ENCODE data around the gene AP4M1.

AP4M1 gene, protein sequence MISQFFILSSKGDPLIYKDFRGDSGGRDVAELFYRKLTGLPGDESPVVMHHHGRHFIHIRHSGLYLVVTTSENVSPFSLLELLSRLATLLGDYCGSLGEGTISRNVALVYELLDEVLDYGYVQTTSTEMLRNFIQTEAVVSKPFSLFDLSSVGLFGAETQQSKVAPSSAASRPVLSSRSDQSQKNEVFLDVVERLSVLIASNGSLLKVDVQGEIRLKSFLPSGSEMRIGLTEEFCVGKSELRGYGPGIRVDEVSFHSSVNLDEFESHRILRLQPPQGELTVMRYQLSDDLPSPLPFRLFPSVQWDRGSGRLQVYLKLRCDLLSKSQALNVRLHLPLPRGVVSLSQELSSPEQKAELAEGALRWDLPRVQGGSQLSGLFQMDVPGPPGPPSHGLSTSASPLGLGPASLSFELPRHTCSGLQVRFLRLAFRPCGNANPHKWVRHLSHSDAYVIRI

GRCh38 chr7:100101016-100101862 lies at the start of gene AP4M1, which contains the start of gene MCM7:
Gene AP4M1, plus strand, starts transcription at chr7:100101643. Its CDS starts 72 bp downstream, at chr7:100101715.
Gene MCM7, minus strand, starts transcription at chr7:100101397. Its CDS starts 103 bp downstream, at chr7:100101294.
- peak; percentile 91 for DNase-seq

DNA sequence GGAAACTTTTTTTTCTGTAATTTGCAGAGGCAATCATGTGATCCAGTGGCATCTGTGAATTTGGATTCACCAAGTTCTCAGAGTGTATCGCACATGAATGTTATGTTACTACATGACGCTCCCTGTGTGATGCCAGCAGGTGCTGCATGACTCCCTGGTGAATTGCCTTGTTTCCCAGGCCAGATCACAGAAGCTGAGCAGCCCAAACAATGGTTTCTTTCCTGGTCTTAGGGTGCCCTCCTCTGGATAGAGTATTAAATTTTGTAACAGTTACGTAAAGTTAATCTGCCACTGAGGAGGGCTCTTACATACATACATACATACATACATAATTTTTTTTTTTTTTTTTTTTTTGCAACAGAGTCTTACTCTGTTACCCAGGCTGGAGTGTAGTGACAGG lies 48.2 kb upstream of the AP4M1 start:
- peak; percentile 64 for DNase-seq

GRCh38 chr7:100057006-100057405 lies 44.4 kb upstream of the AP4M1 start:
- no peak for DNase-seq

GRCh38 chr7:100059251-100059739 lies 42.1 kb upstream of the AP4M1 start:
- DNase-seq = no peak

DNA sequence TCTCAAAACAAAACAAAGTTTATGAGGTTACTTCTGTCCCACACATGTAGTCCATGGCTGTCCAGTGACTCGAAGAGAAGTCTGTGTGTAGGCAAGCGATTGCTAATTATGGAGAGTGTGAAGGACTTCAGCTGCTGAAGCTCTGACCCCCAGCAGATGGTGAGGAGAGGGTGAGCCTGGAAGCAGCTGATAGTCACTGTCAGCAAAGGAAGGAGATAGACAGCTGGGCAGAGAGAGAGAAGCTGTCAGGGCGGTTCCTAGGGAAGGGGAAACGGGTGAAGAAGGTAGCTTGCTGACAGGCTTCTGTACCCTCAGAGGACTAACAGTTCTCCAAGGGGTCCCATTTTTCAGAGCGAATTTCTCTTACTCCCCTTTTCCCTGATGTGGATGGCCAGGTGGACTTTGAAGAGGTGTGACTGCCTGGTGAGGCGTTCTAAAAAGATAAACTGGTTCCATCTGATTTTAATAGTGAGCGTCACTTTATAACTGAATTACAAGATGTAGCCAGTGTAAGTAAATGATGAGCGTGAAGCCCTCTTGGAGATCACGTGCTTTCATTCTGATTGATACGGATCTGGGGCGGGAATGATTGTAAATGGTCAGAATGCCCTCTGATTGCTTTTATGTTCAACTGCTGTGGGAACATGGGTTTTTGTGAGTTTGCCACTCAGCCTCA lies 39.8 kb upstream of the AP4M1 start:
- no peak for DNase-seq

- DNase-seq = no peak
Measured at GRCh38 chr7:100063376-100063775, 38.1 kb upstream of the AP4M1 start.

- DNase-seq = no peak
Measured at GRCh38 chr7:100064162-100064561, 37.3 kb upstream of the AP4M1 start.

DNA sequence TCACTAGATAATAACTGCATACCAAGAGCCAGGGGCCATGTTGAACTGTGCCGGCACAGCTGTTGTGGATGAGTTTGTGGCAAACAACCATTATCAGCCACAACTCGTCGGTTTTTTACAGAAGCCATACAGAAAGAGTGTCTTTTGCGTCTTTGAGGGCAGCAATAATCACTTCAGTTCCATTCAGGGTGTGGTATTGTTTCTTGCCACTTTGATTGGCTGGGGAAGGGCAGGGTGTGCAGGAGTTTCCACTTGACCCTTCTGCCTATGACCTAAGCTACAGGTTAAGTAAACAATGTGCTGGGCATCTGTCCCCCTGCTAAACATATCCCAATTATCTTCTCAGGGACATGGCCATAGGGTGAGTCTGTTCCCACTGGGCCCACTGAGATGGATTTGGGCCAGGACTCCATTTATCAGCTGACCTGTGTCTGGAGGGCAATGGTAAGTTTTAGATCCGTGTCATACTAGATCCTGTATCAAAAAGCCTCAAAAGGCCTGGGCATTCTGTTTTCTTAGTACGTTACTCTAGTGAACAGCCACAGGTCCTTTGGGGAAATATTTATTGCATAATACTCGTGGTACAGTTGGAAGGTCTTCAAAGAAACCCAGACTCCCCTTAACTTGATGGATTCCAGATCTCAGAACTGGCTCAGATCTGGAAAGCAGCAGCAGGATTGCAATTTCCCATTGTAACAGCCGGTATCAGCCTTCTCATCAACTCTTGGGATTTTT lies 35.8 kb upstream of the AP4M1 start:
- no peak for DNase-seq

- DNase-seq = no peak
Measured at GRCh38 chr7:100066953-100067352, 34.5 kb upstream of the AP4M1 start.

- no peak for DNase-seq
Measured at GRCh38 chr7:100069991-100070390, 31.5 kb upstream of the AP4M1 start.

DNA sequence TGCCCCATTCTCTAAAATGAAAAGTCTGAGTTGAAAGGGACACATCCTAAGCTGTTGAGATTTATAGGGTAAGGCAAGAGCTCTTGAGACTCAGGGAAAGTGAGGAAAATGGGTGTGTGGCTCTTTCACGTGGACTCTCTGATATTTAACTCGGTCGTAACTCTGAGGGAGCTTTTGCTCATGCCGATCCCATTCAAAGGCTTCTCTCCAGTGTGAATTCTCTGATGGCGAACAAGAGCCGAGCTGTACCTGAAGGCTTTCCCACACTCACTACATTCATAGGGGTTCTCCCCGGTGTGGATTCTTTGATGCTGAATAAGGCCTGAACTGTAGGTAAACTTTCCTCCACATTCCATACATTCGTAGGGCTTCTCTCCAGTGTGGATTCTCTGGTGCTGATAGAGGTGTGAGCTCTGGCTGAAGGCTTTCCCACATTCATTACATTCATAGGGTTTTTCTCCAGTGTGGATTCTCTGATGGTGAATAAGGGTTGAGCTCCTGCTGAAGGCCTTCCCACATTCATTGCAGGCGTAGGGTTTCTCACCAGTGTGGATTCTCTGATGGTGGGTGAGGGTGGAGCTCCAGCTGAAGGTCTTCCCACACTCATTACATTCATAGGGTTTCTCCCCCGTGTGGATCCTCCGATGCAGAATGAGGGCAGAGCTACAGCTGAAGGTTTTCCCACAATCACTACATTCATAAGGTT lies 30.3 kb upstream of the AP4M1 start:
- DNase-seq = no peak

DNA sequence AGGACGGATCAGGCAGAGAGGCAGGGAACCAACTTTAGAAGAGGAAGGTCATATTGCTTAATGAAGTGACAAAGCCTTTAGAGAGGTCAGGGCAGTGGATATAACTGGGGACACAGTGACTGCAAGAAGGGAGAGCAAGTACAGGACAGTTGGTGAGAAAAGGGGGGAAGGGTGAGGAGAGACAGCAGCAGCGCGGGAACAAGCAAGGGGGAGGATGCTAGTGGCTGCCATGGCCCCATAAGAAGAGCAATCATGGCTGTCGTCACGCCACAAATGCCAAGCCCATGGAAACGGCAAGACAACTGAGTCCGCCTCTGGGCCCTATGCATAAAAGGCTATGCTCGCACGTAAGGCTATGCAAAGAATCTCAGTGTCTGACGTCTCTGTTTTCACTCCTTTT lies 29.0 kb upstream of the AP4M1 start:
- no peak for DNase-seq

DNA sequence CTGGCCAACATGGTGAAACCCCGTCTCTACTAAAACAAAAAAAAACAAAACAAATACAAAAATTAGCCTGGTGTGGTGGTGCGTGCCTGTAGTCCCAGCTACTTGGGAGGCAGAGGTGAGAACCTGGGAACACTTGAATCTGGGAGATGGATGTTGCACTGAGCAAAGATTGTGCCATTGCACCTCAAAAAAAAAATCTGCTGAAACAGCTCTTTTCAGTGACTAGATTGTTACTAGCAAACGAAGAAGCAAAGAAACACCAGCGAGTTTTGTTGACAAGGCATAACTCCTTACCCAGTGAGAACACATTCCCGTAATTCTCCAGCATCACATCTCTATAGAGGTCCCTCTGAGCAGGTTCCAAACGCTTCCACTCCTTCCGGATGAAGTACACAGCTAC lies 26.6 kb upstream of the AP4M1 start:
- no peak for DNase-seq

- DNase-seq = no peak
Measured at GRCh38 chr7:100075418-100075817, 26.0 kb upstream of the AP4M1 start.

DNA sequence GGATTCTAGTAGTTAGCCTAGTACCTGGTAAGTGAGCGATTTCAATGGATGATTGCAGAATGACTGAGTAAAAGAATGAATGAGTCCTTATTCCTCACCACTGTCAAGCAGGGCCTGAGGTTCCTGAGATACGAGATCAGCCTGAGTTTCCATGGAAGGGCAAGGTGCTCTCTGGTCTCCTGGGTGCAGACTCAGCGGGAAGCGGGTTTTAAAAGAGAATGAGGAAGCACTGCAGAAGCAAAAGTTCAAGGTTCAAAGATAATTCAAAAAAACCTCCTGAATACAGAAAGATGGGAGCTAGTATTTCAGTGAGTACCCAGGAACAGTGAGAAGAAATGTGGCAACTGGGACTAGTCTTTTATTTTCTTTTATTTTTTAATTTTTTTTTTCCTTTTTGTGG lies 24.2 kb upstream of the AP4M1 start:
- DNase-seq = no peak

DNA sequence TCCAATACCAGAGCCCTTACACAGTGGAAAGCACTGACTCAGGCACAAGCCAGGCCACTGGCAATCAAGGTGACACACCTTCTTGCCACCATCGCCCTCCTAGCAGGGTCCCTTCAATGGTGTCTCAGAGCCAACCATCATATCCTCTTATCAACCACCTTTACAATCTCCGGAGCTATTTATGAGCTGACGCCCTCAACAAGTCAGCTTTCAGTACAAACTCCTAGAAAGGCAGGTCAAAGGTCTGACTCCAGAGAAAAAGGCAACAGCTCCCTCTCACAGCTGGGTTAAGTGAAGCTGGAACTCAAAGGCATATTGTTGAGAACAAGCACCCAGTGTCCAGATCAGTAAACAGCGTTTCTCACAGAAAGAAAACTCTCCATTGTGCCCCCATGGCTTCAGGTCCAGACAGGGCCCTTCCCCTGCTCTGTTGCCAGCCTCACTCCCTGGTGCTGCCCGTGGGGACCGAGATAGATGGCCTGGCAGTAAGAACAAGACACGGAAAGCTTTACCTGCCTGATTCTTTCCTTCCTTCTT lies 22.4 kb upstream of the AP4M1 start:
- no peak for DNase-seq

- no peak for DNase-seq
Measured at GRCh38 chr7:100080907-100081534, 20.4 kb upstream of the AP4M1 start.

- peak; percentile 87 for DNase-seq
Measured at GRCh38 chr7:100081535-100082102, 19.8 kb upstream of the AP4M1 start, which contains the start of gene ZNF3. Gene ZNF3, minus strand, starts transcription at chr7:100081723. Its CDS starts 4,366 bp downstream, at chr7:100077357.

GRCh38 chr7:100082978-100083377 lies 18.5 kb upstream of the AP4M1 start:
- no peak for DNase-seq

DNA sequence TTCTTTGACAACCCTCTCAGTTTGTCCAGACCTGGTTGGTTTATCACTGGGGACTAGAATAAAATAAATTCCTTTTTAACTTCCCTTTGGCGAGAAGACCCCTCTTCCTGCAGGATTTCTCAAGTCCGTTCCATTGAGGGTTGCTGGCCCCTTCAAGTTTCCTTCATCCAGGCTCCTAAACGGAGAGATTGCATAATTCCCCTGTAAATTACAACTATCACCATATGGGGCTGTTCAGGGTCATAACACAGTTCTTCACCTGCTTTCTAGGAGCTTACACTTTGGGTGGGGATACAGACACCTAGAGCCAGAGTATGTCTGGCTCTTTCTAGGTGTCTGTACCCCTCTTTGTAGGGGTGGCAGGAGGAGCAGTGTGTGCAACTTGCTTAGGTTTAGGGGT lies 15.9 kb upstream of the AP4M1 start:
- DNase-seq = no peak

All from NCI-H510A treated with DMSO at 0.1 percent for 48 hours (cell line).